Memory B cell (primary cell): ENCODE results near the gene GDF7.

ENCODE experiments used
- ATAC-seq: fragments of 150-1000 bp; cut with Tn5 transposase; 2 replicates; pipeline ENCODE4 v1.10.0; 2021; ENCODE audit warnings: low read depth, mild to moderate bottlenecking, moderate library complexity
- DNase-seq, 2 donors: peaks; one replicate each; pipeline ENCODE4 v3.0.0; 2022; ENCODE audit warnings: low spot score in 2 of 2
- H3K27ac Mint-ChIP-seq: one replicate; pipeline ENCODE4 v1.8.0; 2022; ENCODE audit warnings: mild to moderate bottlenecking, moderate library complexity, mixed read lengths
- H3K27me3 Mint-ChIP-seq: one replicate; pipeline ENCODE4 v1.8.0; 2022; ENCODE audit warnings: mixed read lengths
- H3K36me3 Mint-ChIP-seq: one replicate; pipeline ENCODE4 v1.8.0; 2022; ENCODE audit warnings: mild to moderate bottlenecking, mixed read lengths
- H3K4me1 Mint-ChIP-seq: one replicate; pipeline ENCODE4 v1.8.0; 2022; ENCODE audit warnings: mixed read lengths
- H3K4me3 Mint-ChIP-seq: one replicate; pipeline ENCODE4 v1.8.0; 2022; ENCODE audit warnings: mild to moderate bottlenecking, moderate library complexity, mixed read lengths
- H3K9me3 Mint-ChIP-seq: one replicate; pipeline ENCODE4 v1.8.0; 2022; ENCODE audit warnings: mixed read lengths

The GDF7 gene

GRCh38 chr2:20666005-20666303 is 990 bp upstream of the GDF7 start:
- Mint-ChIP-seq H3K4me3 (peak overlapping the region; percentile 96), H3K4me1 (peaks cover 47% of the 10 kb centered on the region), H3K27ac (peak overlapping the region; percentile 96), H3K27me3 (peaks cover 3% of the 10 kb centered on the region), H3K36me3 (no peaks in the 10 kb centered on the region), H3K9me3 (no peaks in the 10 kb centered on the region)
- peak; percentile 16 for ATAC-seq
- DNase-seq: peak in 1 of 2 donors; percentile 28

- peaks cover 4% of the 10 kb centered on the region for H3K36me3 Mint-ChIP-seq
- no peak for DNase-seq
- no peaks in the 10 kb centered on the region for H3K9me3 Mint-ChIP-seq
- H3K4me3 Mint-ChIP-seq: peak overlapping the region; percentile 84
- ATAC-seq: no peak
- peaks cover 47% of the 10 kb centered on the region for H3K4me1 Mint-ChIP-seq
- peak overlapping the region; percentile 96 for H3K27ac Mint-ChIP-seq
- peaks cover 2% of the 10 kb centered on the region for H3K27me3 Mint-ChIP-seq
Observed at GRCh38 chr2:20667151-20667530, 197 bp downstream of the GDF7 start.

GRCh38 chr2:20667531-20668401 is 822 bp downstream of the GDF7 start:
- Mint-ChIP-seq H3K27me3 (peaks cover 2% of the 10 kb centered on the region), H3K4me1 (peaks cover 45% of the 10 kb centered on the region), H3K4me3 (peak overlapping the region; percentile 84), H3K9me3 (no peaks in the 10 kb centered on the region), H3K36me3 (peaks cover 5% of the 10 kb centered on the region), H3K27ac (peak overlapping the region; percentile 81)
- ATAC-seq: no peak
- DNase-seq: no peak

GRCh38 chr2:20668451-20668850 is 1.5 kb downstream of the GDF7 start:
- peaks cover 42% of the 10 kb centered on the region for H3K4me1 Mint-ChIP-seq
- peak overlapping the region; percentile 84 for H3K4me3 Mint-ChIP-seq
- H3K27ac Mint-ChIP-seq: peak overlapping the region; percentile 81
- H3K27me3 Mint-ChIP-seq: peaks cover 2% of the 10 kb centered on the region
- H3K36me3 Mint-ChIP-seq: peaks cover 5% of the 10 kb centered on the region
- no peaks in the 10 kb centered on the region for H3K9me3 Mint-ChIP-seq
- DNase-seq (no peak), ATAC-seq (no peak)

GRCh38 chr2:20668871-20669475 is 2.0 kb downstream of the GDF7 start:
- Mint-ChIP-seq H3K4me1 (peaks cover 39% of the 10 kb centered on the region), H3K27ac (no peak overlapping the region), H3K4me3 (peak overlapping the region; percentile 84), H3K36me3 (peaks cover 5% of the 10 kb centered on the region), H3K27me3 (peaks cover 2% of the 10 kb centered on the region), H3K9me3 (no peaks in the 10 kb centered on the region)
- no peak for DNase-seq
- ATAC-seq: no peak

GRCh38 chr2:20669562-20670314 is 2.8 kb downstream of the GDF7 start:
- DNase-seq: no peak
- H3K4me1 Mint-ChIP-seq: peaks cover 34% of the 10 kb centered on the region
- peak overlapping the region; percentile 34 for H3K4me3 Mint-ChIP-seq
- H3K36me3 Mint-ChIP-seq: peaks cover 5% of the 10 kb centered on the region
- no peaks in the 10 kb centered on the region for H3K9me3 Mint-ChIP-seq
- H3K27me3 Mint-ChIP-seq: peaks cover 2% of the 10 kb centered on the region
- ATAC-seq: no peak
- H3K27ac Mint-ChIP-seq: peak overlapping the region; percentile 31

- DNase-seq (no peak), ATAC-seq (no peak)
- peak overlapping the region; percentile 31 for H3K27ac Mint-ChIP-seq
- H3K27me3 Mint-ChIP-seq: peaks cover 2% of the 10 kb centered on the region
- H3K36me3 Mint-ChIP-seq: peaks cover 5% of the 10 kb centered on the region
- H3K4me3 Mint-ChIP-seq: no peak overlapping the region
- H3K9me3 Mint-ChIP-seq: no peaks in the 10 kb centered on the region
- peaks cover 34% of the 10 kb centered on the region for H3K4me1 Mint-ChIP-seq
Observed at GRCh38 chr2:20670315-20671035, 3.5 kb downstream of the GDF7 start.

GRCh38 chr2:20671036-20671735 is 4.2 kb downstream of the GDF7 start:
- H3K4me1 Mint-ChIP-seq: peaks cover 37% of the 10 kb centered on the region
- DNase-seq (no peak), ATAC-seq (no peak)
- peak overlapping the region; percentile 37 for H3K4me3 Mint-ChIP-seq
- peaks cover 5% of the 10 kb centered on the region for H3K36me3 Mint-ChIP-seq
- H3K9me3 Mint-ChIP-seq: no peaks in the 10 kb centered on the region
- H3K27me3 Mint-ChIP-seq: peaks cover 2% of the 10 kb centered on the region
- H3K27ac Mint-ChIP-seq: peak overlapping the region; percentile 75

- DNase-seq (no peak), ATAC-seq (no peak)
- Mint-ChIP-seq H3K27ac (peak overlapping the region; percentile 89), H3K4me3 (peak overlapping the region; percentile 37), H3K36me3 (peaks cover 5% of the 10 kb centered on the region), H3K27me3 (no peaks in the 10 kb centered on the region), H3K4me1 (peaks cover 41% of the 10 kb centered on the region), H3K9me3 (no peaks in the 10 kb centered on the region)
Observed at GRCh38 chr2:20671736-20672080, 4.8 kb downstream of the GDF7 start.

GRCh38 chr2:20672201-20672951 is 5.4 kb downstream of the GDF7 start:
- Mint-ChIP-seq H3K36me3 (peaks cover 5% of the 10 kb centered on the region), H3K27me3 (no peaks in the 10 kb centered on the region), H3K27ac (peak overlapping the region; percentile 89), H3K9me3 (no peaks in the 10 kb centered on the region), H3K4me3 (peak overlapping the region; percentile 81), H3K4me1 (peaks cover 47% of the 10 kb centered on the region)
- DNase-seq (no peak), ATAC-seq (no peak)

- Mint-ChIP-seq H3K36me3 (peaks cover 5% of the 10 kb centered on the region), H3K4me1 (peaks cover 44% of the 10 kb centered on the region), H3K9me3 (no peaks in the 10 kb centered on the region), H3K27ac (peak overlapping the region; percentile 90), H3K27me3 (no peaks in the 10 kb centered on the region), H3K4me3 (no peak overlapping the region)
- DNase-seq (no peak), ATAC-seq (no peak)
Observed at GRCh38 chr2:20673686-20674308, 6.9 kb downstream of the GDF7 start.

- H3K4me1 Mint-ChIP-seq: peaks cover 40% of the 10 kb centered on the region
- no peaks in the 10 kb centered on the region for H3K9me3 Mint-ChIP-seq
- peaks cover 5% of the 10 kb centered on the region for H3K36me3 Mint-ChIP-seq
- DNase-seq (no peak), ATAC-seq (no peak)
- H3K27me3 Mint-ChIP-seq: no peaks in the 10 kb centered on the region
- H3K27ac Mint-ChIP-seq: peak overlapping the region; percentile 90
- peak overlapping the region; percentile 77 for H3K4me3 Mint-ChIP-seq
Observed at GRCh38 chr2:20674309-20674965, 7.5 kb downstream of the GDF7 start.
